Right renal cortex interstitium (tissue), 3 donors: Measurements from ENCODE around the gene WDR87. TPM values are rescaled to one million over a fixed set of nuclear protein-coding genes. Genes with fewer than 3 reads are reported as not detected.
A peak's percentile ranks its signal among the peaks of the same experiment; 100 is the strongest.

ENCODE experiments used
- DNase-seq, 3 donors: peaks; one replicate each; pipeline ENCODE4 v3.0.0-alpha.2; 2013; ENCODE audit warnings: low read depth in 3 of 3, low spot score in 2 of 3
- polyA plus RNA-seq, 3 donors: library from polyadenylated mRNA; unstranded; fragments of 120-200 nt; gene quantifications; one replicate each; pipeline ENCODE4 v1.2.1, GENCODE V29; 2013; ENCODE audit not compliant: insufficient read length in 3 of 3

Gene WDR87
- under 1 TPM in 1 of 3 donors, not detected in 2; 0.01 TPM for polyA plus RNA-seq

DNA sequence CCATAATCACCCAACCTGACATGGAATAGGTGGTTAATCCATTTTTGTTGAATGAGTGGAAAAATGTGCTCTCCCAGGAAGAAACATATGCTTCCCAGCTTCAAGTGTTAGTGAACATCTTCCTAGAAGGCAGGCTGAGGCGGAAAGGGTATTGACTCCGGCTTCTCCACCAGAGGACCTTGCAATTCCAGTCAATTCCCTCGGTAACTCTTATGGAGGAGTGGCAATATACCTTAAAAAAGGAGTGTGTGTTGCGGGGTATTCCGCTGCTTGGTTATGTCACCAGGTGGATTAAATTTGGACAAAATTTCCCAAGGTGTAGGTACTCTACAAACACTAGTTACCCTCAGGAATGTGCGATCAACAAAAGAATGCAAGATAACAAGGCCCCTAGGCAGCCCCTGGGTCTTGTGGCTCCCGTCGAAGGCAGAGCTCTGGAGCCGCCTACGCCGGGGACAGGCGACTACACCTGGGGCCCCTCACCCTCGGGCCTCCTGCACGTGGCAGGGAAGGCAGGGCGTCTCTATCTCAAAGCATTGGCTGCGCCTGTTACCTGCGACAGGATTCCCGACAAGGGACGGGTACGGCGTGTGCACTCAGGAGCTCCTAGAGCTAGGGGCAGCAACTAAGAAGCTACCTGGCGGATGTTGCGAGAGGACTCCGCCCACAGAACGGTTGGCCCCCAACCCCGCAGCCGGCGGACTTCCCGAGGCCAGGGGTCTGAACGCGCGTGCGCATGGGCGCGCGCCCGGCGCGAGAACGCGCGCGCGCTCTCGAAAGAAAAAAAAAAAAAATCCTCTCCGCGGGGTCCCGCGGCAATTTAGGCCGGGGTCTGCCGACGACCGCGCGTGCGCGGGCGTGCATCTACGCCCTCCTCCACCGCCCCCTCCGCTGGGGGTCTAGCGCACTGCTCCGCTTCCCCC is at the start of gene WDR87:
TSS of gene WDR87 (minus strand) at position 649 of the 923 bp plus-strand sequence. CDS start 8,355 bp downstream, outside the sequence.
- DNase-seq = peak in 2 of 3 donors; percentile 27 to 79

DNA sequence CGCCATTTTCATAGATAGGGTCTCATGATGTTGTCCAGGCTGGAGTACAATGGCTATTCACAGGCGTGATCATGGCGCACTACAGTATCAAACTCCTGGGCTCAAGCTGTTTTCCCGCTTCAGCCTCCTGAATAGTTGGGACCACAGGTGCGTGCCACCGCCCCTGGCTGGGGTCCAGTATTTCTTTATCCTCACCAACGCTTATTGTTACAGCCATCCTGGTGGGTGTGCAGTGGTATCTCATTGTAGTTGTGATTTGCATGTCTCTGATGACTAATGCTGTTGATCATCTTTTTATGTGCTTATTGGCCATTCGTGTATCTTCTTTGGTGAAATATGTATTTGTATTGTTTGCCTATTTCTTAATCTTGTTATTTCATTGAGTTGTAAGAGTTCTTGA is 49.6 kb upstream of the WDR87 start:
- no peak for DNase-seq

DNA sequence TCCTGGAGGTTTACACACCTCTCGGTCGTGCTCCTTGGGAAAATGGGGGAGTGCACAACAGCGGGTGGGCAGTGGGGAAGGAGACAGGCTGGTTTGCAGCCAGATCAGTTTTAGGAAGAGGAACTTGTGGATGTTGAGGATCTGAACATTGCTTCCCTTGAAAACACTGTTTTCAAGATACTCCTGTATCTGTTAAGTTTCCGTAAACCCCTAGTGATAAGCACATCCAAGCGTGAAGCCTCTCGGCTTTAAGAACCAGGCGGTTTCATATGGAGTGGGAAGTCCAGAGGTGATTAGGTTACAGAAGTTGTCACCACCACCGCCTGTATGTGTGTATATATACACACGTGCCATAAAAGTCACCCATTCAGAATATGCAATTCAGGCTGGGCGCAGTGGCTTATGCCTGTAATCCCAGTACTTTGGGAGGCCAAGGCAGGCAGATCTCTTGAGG is 48.1 kb upstream of the WDR87 start:
- no peak for DNase-seq

DNA sequence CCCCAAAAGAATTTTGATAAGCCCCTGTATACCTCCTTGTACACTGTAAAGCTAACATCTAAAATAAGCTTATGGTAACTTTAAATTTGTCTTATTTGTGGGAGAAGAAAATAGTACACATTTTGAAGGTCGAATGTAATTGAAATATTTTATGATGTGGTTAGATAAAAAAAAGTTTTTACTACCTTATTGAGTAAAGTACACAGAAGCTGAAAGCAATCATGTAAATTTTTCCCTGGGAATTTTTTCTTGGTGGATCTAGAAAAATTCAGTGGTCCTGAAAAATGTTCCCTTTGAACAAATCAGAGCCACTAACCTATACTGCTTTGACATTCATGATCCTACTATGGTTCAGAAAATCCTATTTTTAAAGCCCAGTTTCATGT is 47.5 kb upstream of the WDR87 start:
- DNase-seq = no peak

DNA sequence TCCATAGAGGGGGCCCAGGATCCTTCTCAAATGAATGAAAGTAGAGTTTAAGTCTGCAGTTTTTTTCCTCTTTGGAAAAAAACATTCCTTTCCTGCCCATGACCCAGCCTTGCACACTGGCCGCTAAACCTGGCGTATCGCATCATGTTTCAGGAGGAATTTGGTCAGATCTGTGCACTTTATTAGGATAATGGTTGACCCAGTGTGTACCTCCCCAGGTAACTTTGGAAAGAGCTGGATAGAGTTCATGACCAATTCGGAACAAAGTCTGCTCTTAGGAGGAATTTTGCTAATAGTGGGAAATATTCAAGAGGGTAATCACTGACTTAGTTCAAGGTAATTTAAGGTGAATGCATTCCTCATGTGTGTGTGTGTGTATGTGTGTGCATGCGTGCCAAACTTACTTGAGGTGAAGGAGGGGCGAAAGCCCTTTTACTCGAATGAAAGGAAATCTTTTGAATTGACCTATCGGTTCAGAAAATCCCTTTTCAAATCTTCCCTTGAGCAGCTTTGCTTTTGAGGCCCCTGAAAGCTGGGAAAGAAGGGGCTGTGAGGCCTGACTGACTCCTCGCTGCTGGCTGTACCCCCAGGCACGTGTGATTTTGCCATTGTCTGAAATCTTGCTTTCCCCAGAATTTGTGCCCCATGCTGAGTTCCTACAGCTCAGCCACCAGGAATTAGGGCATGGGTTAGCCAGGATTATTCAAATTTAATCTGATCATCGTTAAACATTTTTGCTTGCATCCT is 47.0 kb upstream of the WDR87 start:
- DNase-seq = peak in 1 of 3 donors; percentile 45

DNA sequence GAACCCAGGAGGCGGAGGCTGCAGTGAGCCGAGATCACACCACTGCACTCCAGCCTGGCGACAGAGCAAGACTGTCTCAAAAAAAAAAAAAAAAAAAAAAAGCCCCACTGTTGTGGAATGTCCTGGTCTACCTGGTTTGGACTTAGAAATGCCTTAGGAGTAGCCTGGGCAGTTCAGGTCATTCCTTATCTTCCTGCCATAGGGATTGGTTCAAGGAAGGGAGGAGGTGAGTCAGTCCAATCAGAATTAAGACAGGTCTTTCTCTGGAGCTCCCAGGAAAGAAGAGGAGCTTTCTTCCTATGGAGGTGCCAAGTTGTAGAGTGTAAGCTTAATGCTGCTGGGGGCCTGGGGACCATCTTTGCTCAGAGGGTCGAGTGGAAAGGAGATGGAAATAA is 45.4 kb upstream of the WDR87 start:
- DNase-seq = no peak

DNA sequence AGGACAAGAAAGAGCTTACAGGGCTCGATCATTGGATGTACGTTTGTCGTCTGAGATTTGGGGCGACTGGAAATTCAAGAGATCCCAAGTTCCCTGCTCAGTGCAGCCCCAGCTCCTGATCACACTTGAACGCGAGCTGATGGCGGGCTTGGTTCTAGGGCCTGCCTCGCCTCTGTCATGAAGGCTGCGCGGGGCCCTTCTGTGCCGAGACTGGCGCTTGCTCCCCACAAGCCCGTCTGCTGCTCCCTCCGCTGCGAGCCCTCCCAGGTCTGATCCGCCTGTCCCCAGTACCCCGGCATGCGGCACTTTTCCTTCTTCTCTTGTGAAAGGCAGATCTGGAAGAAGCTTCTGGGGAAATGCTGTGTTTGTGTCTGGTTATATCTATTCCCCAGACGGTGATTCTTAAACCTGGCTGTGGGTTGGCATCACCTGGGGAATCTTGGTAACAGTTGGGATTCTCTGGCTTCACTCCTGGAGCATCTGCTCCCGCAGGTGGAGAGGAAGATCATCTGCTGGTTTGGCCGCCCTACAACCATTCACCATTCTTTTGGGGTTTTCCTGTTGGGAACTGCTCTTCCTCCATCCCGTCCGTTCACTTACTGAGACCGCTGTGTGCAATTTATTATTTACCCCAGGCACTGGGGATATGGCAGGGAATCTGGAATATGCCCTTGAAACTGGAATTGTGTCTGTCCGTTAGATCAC is 44.2 kb upstream of the WDR87 start:
- DNase-seq = no peak

DNA sequence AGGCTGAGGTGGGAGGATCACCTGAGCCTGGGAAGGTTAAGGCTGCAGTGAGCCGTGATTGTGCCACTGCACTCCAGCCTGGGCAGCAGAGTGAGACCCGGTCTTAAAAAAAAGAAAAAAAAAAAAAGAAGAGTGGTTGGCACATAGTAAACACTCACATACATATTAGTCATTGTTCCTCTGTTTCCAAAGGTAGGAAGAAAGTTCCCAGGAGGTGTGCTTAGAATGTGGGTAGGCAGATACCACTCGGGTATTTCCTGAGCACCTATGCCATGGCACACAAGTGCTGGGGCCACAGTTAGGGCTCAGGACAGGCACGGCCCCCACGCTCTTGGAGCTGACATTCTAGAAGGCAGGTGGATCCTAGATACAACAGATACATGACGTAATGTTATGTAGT is 42.0 kb upstream of the WDR87 start:
- no peak for DNase-seq

DNA sequence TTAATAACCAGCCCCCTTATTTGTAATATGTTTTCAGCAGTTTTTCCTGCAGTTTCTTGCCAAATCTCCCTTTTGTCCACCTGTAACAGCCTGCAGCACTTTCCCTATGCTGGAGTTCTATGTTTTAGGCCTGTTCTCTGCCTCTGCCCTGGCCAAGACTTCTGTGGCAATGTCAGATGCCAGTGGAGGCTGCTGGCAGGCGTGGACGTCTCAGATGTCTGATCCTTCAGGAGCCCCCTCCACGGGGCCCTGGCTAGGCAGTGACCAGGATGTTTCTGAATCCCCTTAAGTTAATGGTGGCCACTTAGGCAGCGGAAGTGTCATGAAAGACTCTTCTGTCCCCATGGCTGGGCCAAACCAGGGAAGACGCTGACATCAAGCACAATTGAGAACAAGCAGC is 41.4 kb upstream of the WDR87 start:
- DNase-seq = no peak

DNA sequence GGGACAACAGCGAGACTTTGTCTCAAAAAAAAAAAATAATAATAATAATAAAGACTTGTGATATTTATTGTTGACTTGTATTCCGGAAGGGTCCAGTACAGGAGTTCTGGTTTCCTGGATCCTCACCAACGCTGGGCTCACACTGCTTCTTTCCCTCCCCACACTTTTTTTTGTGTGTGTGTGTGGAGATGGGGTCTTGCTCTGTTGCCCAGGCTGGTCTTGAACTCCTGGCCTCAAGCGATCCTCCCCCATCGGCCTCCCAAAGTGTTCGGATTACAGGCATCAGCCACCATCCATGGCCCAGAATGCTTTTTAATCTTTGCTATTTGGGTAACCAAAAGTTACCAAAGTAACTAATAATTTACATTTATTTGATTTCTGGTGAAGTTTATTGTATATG is 39.7 kb upstream of the WDR87 start:
- DNase-seq = no peak

DNA sequence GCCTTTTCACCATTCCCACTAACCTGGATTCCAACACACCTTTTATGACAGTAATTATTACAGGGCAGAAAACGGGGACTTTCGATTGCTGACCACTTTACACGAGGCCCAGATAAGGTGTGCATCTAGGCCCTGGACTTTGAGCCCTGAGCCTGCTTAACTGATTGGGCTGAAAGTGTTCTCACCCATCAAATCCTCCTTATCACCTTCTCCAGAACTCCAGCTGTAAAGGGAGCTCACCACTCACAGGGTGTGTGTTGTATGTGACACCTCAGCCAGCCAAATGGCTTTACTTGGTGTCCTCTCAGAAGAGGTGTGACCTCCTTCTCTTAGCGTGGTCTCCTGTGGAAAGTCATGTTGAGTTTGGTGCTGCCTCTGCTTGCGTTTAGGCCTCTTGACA is 37.1 kb upstream of the WDR87 start:
- no peak for DNase-seq

DNA sequence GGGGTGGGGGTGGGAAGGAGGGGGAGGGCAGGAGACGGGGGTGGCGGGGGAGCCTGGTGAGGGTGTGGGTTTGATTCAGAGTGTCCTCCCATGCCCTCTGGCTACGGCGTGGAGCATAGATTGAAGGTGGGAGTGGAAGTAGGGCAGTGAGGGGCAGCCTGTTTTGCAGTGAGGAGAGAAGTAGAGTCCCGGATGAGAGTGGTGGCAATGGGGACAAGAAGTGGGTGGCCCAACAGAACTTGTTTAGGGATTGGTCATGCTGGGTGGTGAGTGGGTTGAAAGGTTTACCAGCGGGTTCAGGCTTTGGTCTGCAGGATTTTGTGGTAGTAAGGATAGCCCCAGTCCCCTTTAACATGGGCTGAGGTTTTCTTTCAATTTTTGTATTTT is 36.1 kb upstream of the WDR87 start:
- DNase-seq = no peak

DNA sequence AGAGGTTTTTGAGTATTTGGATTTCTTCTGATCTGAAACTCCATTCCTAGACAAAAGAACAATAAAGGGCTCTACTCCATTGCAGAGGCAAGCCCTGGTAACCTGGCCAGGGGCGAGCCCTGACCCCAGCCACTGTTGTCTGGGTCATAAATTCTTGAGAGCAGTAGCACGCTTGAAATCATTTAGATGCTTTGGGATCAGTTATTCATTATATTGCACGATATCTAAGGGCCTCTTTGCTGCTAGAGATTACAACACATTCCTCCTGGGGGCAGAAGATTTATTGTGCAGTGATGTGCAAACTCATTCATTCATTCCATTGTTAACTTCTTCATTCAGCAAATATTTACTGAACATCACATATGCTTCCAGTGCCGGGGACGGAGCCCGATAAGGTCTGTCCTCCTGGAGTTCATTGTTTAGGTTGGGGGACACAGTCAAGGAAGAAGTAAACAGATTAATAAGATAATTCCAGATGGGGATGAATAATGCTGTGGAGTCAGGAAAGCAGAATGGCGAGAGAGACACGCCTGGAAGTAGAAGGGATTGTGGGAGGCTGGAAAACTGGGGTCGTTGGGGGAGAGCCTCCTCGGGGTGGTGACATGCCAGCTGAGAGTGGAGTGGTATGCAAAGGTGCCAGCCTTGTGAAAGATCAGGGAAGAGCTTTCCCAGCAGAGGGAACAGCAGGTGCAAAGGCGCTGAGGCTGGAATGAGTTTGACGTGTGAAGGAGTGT is 35.6 kb upstream of the WDR87 start:
- DNase-seq = no peak

DNA sequence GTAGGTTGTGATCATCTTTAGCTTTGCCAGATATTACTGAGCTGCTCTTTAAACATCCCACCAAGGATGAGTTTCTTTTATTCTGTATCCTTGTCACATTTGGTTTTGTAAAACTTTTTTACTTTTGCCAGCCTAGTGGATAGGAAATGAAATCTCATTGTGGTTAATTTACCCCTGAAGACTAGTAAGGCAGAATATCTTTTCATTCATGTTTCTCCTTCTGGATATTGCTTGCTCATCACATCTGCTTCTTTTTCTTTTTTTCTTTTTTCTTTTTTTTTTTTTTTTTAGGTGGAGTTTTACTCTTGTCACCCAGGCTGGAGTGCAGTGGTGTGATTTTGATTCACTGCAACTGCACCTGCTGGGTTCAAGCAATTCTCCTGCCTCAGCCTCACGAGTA is 32.0 kb upstream of the WDR87 start:
- no peak for DNase-seq

DNA sequence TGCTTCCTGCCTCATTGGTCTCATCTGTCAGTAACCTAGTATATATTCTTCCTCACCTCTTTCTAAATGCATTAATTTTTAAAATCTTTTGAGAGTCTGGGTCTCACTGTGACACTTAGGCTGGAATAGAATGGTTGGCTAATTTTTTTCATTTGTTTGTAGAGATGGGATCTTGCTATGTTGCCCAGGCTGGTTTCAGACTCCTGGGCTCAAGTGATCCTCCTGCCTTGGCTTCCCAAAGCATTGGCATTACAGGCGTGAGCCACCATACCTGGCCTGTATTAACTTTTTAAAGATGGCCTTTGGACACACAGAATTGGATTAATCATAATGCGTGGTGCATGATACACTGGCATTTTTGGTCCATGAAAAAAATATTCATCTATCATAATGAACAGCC is 30.5 kb upstream of the WDR87 start:
- DNase-seq = no peak

DNA sequence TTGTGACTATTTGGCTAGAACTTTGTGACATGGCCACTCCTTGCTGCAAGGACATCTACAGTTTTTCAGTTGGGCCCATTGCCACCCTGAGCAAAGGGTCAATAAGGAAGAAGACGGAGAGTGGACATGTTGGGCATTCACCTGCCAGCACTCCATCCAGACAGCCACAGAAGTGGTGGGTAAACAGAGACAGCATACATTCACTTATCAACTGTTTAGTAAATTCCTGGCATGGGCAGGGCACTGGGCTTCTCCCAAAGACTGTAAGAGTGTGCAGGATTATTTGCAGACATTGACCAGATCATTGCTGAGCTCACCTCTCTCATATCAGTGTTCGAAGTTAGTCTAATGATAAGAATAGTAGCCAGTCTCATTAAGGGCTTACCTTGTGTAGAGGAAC is 29.8 kb upstream of the WDR87 start:
- no peak for DNase-seq

DNA sequence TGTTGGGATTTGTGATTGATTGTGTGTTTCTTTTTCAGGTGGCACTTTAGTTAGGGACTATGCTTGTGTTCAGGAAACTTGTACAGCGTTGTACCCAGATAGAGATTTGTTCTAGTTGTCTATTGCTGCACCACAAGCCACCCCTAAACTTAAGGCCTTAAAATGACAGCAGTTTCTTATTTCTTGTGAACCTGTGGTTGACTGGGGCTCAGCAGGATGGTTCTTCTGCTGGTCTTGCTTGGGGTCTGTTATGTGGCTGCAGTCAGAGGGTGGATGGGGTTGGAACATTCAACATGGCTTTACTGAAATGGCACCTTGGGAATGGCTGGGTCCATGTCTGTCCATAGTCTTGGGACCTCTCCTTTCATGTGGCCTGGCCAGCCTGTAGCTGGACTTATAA is 28.9 kb upstream of the WDR87 start:
- no peak for DNase-seq

DNA sequence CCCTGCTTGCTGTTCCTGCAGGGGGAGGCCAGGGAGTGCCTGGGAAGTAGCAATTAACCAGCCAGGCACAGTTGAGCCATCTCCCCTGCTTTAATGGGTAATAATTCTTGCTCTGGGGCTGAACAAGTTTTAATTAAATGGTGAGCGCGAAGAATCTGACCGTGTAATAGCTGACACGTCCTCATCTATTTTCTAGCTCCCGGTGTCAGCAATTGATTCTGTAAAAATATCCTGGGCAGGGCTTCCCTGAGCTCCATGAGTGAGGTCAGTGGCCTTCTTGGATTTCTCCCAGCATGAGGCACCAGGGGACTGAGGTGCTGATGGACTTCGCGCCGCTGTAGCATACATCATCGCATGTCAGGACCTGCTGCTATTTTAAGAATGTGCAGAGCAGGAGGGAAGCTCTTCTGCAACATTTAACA is 27.6 kb upstream of the WDR87 start:
- DNase-seq = peak in 1 of 3 donors; percentile 46

DNA sequence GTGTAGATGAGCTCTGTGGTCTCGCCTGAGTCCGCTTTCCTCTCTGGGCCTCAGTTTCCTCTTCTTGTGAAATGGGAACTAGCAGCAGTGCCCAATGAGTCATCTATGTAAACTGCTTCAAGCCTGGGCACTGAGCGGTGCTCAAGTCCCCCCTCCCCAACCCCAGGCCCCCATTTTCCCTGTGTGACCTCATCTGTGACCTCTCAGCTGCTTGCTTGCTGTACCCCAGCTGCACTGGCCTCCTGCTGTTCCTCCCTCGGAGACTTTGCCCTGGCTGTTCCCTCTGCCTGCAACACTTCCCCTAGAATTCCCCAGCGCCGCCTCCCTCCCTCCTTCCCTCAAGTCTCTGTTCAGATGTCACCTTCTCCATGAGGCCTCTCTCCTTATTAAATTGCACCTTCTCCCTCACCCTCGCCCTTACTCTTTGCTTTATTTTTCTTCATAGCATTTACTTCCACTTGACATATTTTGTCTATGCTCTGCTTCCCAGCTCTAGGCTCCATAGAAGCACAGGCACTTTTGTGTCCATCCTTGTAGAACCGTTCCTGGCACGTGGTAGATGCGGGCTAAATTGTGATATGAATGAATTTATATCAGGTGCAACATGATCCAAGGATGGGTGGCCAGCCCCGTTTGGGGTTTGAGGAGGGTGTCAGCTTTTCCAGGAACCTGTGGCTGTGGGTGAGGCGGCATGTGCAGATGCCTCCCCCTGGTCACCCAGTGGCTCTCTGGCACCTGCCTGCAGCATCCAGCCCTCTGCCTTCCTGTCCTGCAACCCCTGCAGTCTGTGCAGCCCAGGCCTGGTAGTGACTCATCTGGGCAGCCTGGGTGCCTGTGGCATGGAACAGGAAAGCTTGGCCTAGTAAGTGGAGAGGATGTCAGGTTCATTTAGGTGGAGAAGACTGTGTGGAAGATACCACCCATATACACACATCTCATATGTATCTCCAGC is 26.9 kb upstream of the WDR87 start:
- no peak for DNase-seq
